ENCODE results near the gene CDC42BPB.

The CDC42BPB gene

DNA sequence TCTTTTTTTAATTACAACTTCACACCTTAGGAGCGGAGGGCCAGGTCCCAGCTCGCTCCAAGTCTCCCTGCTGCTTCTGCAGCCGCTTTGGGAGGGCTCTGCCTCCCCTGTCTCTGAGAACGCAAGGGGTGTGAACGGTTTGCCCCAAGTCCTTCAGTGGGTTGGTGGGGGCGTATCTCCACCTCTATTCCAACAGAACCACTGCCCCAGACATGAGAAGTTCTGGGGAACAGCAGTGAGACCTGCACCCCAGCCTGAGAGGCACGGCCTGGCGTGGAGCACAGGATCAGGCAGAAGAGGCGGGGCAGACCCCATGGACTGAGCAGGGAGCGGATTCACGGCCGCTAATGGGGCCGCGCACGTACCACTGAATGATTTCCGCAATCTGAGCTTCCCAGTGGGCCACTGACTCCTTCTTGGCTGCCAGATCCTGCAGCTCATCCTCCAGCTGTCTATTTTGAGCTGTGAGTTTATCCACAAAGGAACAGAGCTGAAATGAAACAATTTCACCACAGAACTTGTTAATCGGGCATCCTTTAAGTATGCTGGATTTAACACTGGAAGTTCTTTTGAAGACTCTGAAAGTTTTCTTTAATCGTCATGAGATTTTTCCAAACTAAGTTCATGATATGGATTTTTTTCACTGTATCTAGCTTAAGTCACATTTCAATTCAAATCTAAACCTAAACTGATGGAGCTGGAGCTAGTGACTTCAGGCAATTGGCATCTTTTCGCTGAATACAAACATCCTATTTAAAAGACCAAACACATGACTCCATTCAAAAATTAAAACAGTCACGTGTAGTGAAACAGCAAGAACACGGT, 90.5 kb downstream of the CDC42BPB start:
- no peak for DNase-seq (ENCODE audit: low read depth)

- DNase-seq (ENCODE audit: low read depth): no peak
Observed at GRCh38 chr14:102965971-102966655, 91.2 kb downstream of the CDC42BPB start.

- DNase-seq (ENCODE audit: low read depth): no peak
Observed at GRCh38 chr14:102965282-102965681, 92.1 kb downstream of the CDC42BPB start.

- DNase-seq (ENCODE audit: low read depth): no peak
Observed at GRCh38 chr14:102964152-102964730, 93.1 kb downstream of the CDC42BPB start.

DNA sequence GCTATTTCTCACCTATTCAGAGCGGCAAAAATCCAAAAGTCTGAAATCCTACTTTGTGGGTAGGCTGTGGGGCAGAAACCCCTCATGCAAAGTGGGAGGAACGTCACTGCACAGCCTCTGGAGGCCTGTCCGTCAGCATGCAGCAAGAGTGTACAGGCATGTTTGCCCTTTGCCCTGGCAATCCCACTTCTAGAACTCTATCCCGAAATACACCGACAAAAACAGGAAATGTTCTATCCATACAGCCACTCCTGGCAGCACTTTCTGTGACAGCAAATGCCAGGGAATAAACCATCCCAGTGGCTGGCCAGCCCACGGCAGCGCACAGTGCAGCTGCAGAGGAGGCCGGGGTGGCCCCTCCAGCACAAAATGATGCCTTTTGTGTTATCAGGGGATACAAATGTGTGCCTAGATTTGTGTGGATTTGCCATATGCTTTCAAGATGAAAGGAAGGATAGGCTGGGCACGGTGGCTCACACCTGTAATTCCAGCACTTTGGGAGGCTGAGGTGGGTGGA, 95.2 kb downstream of the CDC42BPB start:
- no peak for DNase-seq (ENCODE audit: low read depth)

DNA sequence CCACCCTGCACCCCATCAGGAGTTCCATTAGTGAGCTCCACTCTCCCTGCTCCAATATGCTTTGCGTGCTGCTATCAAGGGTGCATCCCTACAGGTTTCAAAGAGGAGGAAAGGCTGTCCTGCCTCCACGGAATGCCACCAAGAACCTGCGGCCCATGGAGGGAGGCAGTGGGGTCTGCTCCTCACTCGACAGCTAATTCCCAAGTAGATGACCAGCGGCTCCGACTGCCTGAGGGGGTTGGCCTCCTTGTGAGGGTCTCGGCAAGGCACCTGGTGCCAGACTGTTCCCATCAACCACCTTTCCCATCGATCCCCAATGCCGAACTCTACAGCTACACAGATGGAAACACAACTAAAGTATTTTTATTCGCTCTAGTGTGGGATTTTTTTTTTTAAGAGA, 98.9 kb downstream of the CDC42BPB start:
- DNase-seq (ENCODE audit: low read depth): no peak

DNA sequence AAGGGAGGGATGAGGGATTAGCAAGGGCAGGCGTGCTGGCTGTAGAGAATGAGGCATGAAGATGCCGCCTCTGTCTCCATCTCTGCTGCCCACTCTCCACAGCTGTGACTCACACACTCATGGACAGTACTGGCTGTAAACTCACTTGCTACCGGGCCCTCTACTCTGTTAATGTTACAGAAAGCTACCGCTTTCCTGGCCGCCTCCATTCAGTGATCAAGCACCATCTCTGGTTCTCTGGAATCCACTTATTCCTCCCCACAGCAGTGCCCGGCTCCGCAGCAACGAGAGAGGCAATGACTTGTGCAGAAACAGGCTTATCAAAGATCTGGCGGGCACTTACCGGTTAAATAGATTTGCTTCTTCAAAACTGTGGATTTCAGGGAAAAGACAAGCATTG, 100.1 kb downstream of the CDC42BPB start:
- peak; percentile 22 for DNase-seq (ENCODE audit: low read depth)

DNA sequence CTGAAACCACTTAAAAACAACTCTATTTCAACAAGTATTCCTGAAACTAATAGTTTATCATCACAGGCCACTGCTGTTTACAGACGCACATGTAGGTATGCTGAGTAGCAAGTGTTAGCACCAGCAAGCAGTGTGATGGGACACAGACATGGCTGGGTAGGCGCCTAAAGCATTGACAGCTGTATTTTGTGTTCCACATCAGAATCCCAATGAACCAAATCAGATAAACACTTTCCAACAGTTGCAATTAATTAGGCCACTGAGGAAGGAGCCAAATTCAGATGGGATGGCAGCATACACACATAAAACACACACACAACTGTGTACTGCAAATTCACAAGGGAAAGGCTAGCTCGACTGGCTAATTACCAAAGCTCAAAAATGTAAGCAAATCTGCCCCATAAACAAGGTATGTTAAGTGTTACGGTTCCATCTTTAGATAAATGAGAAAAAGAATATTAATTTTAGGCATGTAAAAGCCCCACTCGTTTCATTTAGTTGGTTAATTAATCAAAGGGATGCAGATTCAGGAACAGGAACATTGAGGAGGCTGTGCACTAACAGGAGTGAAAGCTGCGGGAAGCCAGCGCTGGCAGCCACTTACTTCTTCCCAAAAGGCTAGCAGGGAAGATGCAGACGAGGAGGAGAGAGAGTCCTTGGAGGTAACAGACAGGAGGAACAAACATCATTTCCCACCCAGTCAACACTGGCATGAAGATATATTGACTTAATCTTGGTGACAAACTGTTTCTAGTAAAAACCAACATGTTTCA, 101.5 kb downstream of the CDC42BPB start:
- no peak for DNase-seq (ENCODE audit: low read depth)

- no peak for DNase-seq (ENCODE audit: low read depth)
Observed at GRCh38 chr14:102954081-102954789, 103.1 kb downstream of the CDC42BPB start.

DNA sequence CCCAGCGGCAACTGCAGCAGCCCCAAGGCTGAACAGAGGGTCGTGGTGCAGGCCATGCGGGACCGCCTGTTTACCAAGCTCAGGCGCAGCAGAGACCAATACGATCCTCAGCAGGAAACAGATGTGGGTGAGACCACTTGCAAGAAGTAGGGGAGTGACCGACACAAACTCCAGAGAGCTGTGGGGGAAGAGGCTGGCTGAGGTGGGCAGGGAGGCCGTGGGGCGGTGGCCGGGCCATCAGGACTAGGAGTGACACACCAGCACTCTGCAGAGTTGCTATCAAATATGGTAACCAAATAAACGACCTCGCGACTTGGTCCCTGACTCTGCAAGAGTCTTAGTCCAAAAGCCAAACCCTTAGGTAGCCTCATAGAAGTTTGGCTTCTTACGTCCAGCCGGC, 104.2 kb downstream of the CDC42BPB start:
- no peak for DNase-seq (ENCODE audit: low read depth)

DNA sequence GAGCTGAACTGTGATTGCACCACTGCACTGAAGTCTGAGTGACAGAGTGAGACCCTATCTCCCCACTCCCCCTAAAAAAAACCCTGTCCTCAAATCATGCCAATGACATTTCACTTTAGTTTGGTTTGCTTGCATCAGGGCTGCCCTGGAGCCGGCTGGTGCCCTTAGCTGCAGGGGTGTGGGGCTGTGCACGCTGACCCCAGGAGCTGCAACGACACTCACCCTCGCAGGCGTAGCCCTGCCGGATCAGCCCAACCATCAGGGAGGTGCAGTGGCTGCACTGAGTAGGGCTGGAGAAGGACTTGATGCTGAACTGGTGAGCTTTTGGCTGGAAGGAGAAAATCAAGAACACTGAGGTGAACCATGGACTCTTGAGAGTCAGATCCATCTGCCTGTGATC, 105.1 kb downstream of the CDC42BPB start:
- no peak for DNase-seq (ENCODE audit: low read depth)

GRCh38 chr14:102951799-102952198, 105.5 kb downstream of the CDC42BPB start:
- DNase-seq (ENCODE audit: low read depth): peak; percentile 65

- no peak for DNase-seq (ENCODE audit: low read depth)
Observed at GRCh38 chr14:102951034-102951433, 106.3 kb downstream of the CDC42BPB start.

GRCh38 chr14:102949801-102950451, 107.4 kb downstream of the CDC42BPB start:
- peak; percentile 58 for DNase-seq (ENCODE audit: low read depth)

DNA sequence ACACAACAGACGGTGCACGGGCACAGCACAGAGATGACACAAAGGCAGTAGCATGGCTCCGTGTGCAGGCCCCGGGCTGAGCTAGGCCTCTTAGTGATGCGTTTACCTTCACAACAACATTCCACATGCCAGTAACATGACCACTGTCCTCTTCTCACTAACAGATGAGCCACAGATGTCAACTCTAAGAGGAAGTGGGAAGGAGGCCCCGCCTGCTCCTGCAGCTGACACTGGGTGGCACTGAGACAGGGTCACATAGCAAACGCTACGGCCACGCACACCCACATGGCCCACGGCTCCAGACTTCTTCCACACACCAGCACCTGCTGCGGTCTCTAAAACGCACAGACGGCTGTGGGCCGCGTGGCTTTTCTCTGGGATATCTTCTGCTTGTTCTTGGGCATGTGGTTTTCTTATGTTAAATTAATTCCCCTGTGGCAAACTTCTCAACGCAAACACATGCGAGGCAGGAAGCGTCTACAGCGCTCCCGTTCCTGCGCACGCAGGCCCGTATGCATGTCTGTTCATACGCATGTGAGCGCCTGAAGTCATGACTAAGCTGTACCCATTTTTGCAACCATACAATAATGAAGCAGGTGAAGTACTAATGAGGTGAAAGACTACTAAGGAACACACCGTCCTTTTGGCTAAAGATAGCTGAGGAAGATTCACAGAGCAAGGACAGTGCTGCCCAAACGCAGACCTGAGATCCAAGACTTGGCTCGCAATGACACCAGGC, 108.1 kb downstream of the CDC42BPB start:
- DNase-seq (ENCODE audit: low read depth): peak; percentile 82

- no peak for DNase-seq (ENCODE audit: low read depth)
Observed at GRCh38 chr14:102948698-102949061, 108.7 kb downstream of the CDC42BPB start.

GRCh38 chr14:102947321-102948103, 109.8 kb downstream of the CDC42BPB start:
- DNase-seq (ENCODE audit: low read depth): no peak

GRCh38 chr14:102945346-102946130, 111.8 kb downstream of the CDC42BPB start:
- DNase-seq (ENCODE audit: low read depth): no peak
